GM19351 (cell line): ENCODE data around the gene ZSWIM6.

Experiments
- ATAC-seq: cut with Tn5 transposase; IDR thresholded peaks from one replicate; pipeline ENCODE4 v1.9.1; 2021; ENCODE audit warnings: mild to moderate bottlenecking, moderate library complexity; ENCODE audit not compliant: unreplicated experiment

The ZSWIM6 gene

GRCh38 chr5:61357745-61358144 lies 25.7 kb downstream of the ZSWIM6 start:
- ATAC-seq: no peak

GRCh38 chr5:61362796-61363368 lies 30.8 kb downstream of the ZSWIM6 start:
- ATAC-seq: no peak

- ATAC-seq: no peak
Observed at GRCh38 chr5:61363401-61364114, 31.5 kb downstream of the ZSWIM6 start.

GRCh38 chr5:61366497-61367240 lies 34.6 kb downstream of the ZSWIM6 start:
- no peak for ATAC-seq

GRCh38 chr5:61370506-61370905 lies 38.4 kb downstream of the ZSWIM6 start:
- no peak for ATAC-seq

GRCh38 chr5:61371474-61371873 lies 39.4 kb downstream of the ZSWIM6 start:
- ATAC-seq: no peak

GRCh38 chr5:61379677-61380076 lies 47.6 kb downstream of the ZSWIM6 start:
- ATAC-seq: no peak

GRCh38 chr5:61381968-61382367 lies 49.9 kb downstream of the ZSWIM6 start:
- ATAC-seq: no peak

- ATAC-seq: no peak
Observed at GRCh38 chr5:61385627-61386026, 53.6 kb downstream of the ZSWIM6 start.

- no peak for ATAC-seq
Observed at GRCh38 chr5:61386045-61386800, 54.2 kb downstream of the ZSWIM6 start.

- ATAC-seq: no peak
Observed at GRCh38 chr5:61389609-61390008, 57.6 kb downstream of the ZSWIM6 start.

GRCh38 chr5:61394078-61394704 lies 62.1 kb downstream of the ZSWIM6 start:
- no peak for ATAC-seq

- ATAC-seq: no peak
Observed at GRCh38 chr5:61394793-61395192, 62.7 kb downstream of the ZSWIM6 start.

GRCh38 chr5:61397238-61397637 lies 65.2 kb downstream of the ZSWIM6 start:
- no peak for ATAC-seq

- no peak for ATAC-seq
Observed at GRCh38 chr5:61397937-61398336, 65.9 kb downstream of the ZSWIM6 start.

- ATAC-seq: no peak
Observed at GRCh38 chr5:61398440-61398839, 66.4 kb downstream of the ZSWIM6 start.

- no peak for ATAC-seq
Observed at GRCh38 chr5:61399679-61400078, 67.6 kb downstream of the ZSWIM6 start.

- no peak for ATAC-seq
Observed at GRCh38 chr5:61401726-61402125, 69.7 kb downstream of the ZSWIM6 start.

GRCh38 chr5:61402244-61402823 lies 70.3 kb downstream of the ZSWIM6 start:
- ATAC-seq: no peak
